Neural cell (in vitro differentiated cells): Measurements from ENCODE around the gene COL21A1. TPM values are rescaled to one million over a fixed set of nuclear protein-coding genes. Genes with fewer than 3 reads are reported as not detected.

Source experiments
- H2AFZ ChIP-seq: fragments of 200-600, 300-800 bp; sonication (generic), shearing (Covaris generic); 2 replicates; pipeline ENCODE4 v1.6.0; 2014; ENCODE audit warnings: low read depth, mild to moderate bottlenecking, antibody characterized with exemption, low read length, moderate library complexity
- H3F3A ChIP-seq: fragments of 200-600 bp; shearing (Covaris generic); 2 replicates; pipeline ENCODE4 v1.6.1; 2016; ENCODE audit warnings: mild to moderate bottlenecking, moderate library complexity, mixed read lengths, antibody characterized with exemption, low read length; ENCODE audit not compliant: insufficient read depth, poor library complexity, severe bottlenecking
- H3K27ac ChIP-seq: fragments of 200-600, 300-800 bp; sonication (generic), shearing (Covaris generic); 2 replicates; pipeline ENCODE4 v1.5.1; 2014; ENCODE audit warnings: mild to moderate bottlenecking, low read length, moderate library complexity
- H3K27me3 ChIP-seq: fragments of 300-800, 200-600 bp; sonication (generic), shearing (Covaris generic); 2 replicates; pipeline ENCODE4 v1.6.0; 2014; ENCODE audit warnings: mild to moderate bottlenecking, low read depth, low read length, moderate library complexity; ENCODE audit not compliant: insufficient read depth
- H3K36me3 ChIP-seq: fragments of 300-800, 200-600 bp; sonication (generic), shearing (Covaris generic); 2 replicates; pipeline ENCODE4 v1.5.1; 2014; ENCODE audit warnings: mild to moderate bottlenecking, antibody characterized with exemption, low read length, moderate library complexity; ENCODE audit not compliant: insufficient read depth
- H3K4me2 ChIP-seq: fragments of 300-800, 200-600 bp; sonication (generic), shearing (Covaris generic); 2 replicates; pipeline ENCODE4 v1.6.0; 2014; ENCODE audit warnings: mild to moderate bottlenecking, low read length
- H3K4me3 ChIP-seq: fragments of 300-800, 200-600 bp; sonication (generic), shearing (Covaris generic); 2 replicates; pipeline ENCODE4 v1.5.1; 2014; ENCODE audit warnings: mild to moderate bottlenecking, low read length, moderate library complexity
- H3K79me2 ChIP-seq: fragments of 200-600 bp; shearing (Covaris generic); replicated peaks from 2 replicates; pipeline ENCODE4 v1.6.0; 2014; ENCODE audit warnings: mild to moderate bottlenecking, low read length, moderate library complexity; ENCODE audit not compliant: insufficient read depth
- H3K9ac ChIP-seq: fragments of 300-800, 200-600 bp; sonication (generic), shearing (Covaris generic); 2 replicates; pipeline ENCODE4 v1.6.1; 2016; ENCODE audit warnings: mild to moderate bottlenecking, low read length, mixed read lengths
- H3K9me2 ChIP-seq: fragments of 200-600 bp; shearing (Covaris generic); 2 replicates; pipeline ENCODE4 v1.6.1; 2016; ENCODE audit warnings: mild to moderate bottlenecking, low read length, mixed read lengths; ENCODE audit not compliant: insufficient read depth
- H3K9me3 ChIP-seq: fragments of 200-600, 300-800 bp; sonication (generic), shearing (Covaris generic); 2 replicates; pipeline ENCODE4 v1.6.1; 2016; ENCODE audit warnings: mild to moderate bottlenecking, mixed run types, low read length, moderate library complexity, mixed read lengths
- H4K20me1 ChIP-seq: fragments of 200-600 bp; shearing (Covaris generic); 2 replicates; pipeline ENCODE4 v1.6.1; 2016; ENCODE audit warnings: mild to moderate bottlenecking, mixed run types; ENCODE audit not compliant: insufficient read depth
- CTCF ChIP-seq: fragments of 450-650 bp; IDR thresholded peaks from 2 replicates; pipeline ENCODE4 v1.5.1; 2014; ENCODE audit warnings: antibody characterized with exemption, mild to moderate bottlenecking, moderate library complexity; ENCODE audit not compliant: poor library complexity, severe bottlenecking
- EP300 ChIP-seq: fragments of 450-650 bp; conservative IDR thresholded peaks from 2 replicates; pipeline ENCODE4 v1.6.1; 2014; ENCODE audit warnings: antibody characterized with exemption, mild to moderate bottlenecking, moderate library complexity; ENCODE audit not compliant: poor library complexity, severe bottlenecking
- EZH2 ChIP-seq: fragments of 200-600, 300-800 bp; shearing (Covaris generic), sonication (generic); IDR thresholded peaks from 2 replicates; pipeline ENCODE4 v1.6.1; 2014; ENCODE audit warnings: antibody characterized with exemption, low read length, borderline replicate concordance, mild to moderate bottlenecking; ENCODE audit not compliant: insufficient read depth, poor library complexity, severe bottlenecking
- MXI1 ChIP-seq: fragments of 450-650 bp; conservative IDR thresholded peaks from 2 replicates; pipeline ENCODE4 v1.6.1; 2014; ENCODE audit warnings: antibody characterized with exemption, mild to moderate bottlenecking; ENCODE audit not compliant: poor library complexity, severe bottlenecking
- POLR2AphosphoS5 ChIP-seq: IDR thresholded peaks from 2 replicates; pipeline ENCODE4 v1.6.1; 2012
- RAD21 ChIP-seq: fragments of 450-650 bp; conservative IDR thresholded peaks from 2 replicates; pipeline ENCODE4 v1.6.1; 2014; ENCODE audit warnings: antibody characterized with exemption, mild to moderate bottlenecking, moderate library complexity
- SMC3 ChIP-seq: fragments of 450-650 bp; conservative IDR thresholded peaks from 2 replicates; pipeline ENCODE4 v1.6.1; 2014; ENCODE audit warnings: antibody characterized with exemption, mild to moderate bottlenecking, moderate library complexity; ENCODE audit not compliant: poor library complexity
- TAF1 ChIP-seq: IDR thresholded peaks from 2 replicates; pipeline ENCODE4 v1.6.1; 2012; ENCODE audit warnings: low read depth
- polyA plus RNA-seq: library from polyadenylated mRNA; depleted of rRNA; stranded (reverse); fragments of >200 nt; gene quantifications from 2 replicates; pipeline ENCODE4 v1.2.3, GENCODE V29; 2014
- TF ChIP-seq, protein P1 (sequence below): IDR thresholded peaks from 2 replicates; pipeline ENCODE4 v1.6.1; 2012; ENCODE audit warnings: borderline replicate concordance

COL21A1 gene
- polyA plus RNA-seq, 1 donor from 2014 or later, result 0.25 TPM

GRCh38 chr6:56259234-56260077, 12.1 kb upstream of the COL21A1 start:
- TF ChIP-seq MXI1 (no peak), TAF1 (no peak), SMC3 (no peak), EP300 (no peak), POLR2AphosphoS5 (no peak), CTCF (no peak), EZH2 (no peak), RAD21 (no peak)
- TF ChIP-seq, protein P1, sequence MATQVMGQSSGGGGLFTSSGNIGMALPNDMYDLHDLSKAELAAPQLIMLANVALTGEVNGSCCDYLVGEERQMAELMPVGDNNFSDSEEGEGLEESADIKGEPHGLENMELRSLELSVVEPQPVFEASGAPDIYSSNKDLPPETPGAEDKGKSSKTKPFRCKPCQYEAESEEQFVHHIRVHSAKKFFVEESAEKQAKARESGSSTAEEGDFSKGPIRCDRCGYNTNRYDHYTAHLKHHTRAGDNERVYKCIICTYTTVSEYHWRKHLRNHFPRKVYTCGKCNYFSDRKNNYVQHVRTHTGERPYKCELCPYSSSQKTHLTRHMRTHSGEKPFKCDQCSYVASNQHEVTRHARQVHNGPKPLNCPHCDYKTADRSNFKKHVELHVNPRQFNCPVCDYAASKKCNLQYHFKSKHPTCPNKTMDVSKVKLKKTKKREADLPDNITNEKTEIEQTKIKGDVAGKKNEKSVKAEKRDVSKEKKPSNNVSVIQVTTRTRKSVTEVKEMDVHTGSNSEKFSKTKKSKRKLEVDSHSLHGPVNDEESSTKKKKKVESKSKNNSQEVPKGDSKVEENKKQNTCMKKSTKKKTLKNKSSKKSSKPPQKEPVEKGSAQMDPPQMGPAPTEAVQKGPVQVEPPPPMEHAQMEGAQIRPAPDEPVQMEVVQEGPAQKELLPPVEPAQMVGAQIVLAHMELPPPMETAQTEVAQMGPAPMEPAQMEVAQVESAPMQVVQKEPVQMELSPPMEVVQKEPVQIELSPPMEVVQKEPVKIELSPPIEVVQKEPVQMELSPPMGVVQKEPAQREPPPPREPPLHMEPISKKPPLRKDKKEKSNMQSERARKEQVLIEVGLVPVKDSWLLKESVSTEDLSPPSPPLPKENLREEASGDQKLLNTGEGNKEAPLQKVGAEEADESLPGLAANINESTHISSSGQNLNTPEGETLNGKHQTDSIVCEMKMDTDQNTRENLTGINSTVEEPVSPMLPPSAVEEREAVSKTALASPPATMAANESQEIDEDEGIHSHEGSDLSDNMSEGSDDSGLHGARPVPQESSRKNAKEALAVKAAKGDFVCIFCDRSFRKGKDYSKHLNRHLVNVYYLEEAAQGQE, result no peak
- H3K9ac ChIP-seq, result no peak overlapping the region

DNA sequence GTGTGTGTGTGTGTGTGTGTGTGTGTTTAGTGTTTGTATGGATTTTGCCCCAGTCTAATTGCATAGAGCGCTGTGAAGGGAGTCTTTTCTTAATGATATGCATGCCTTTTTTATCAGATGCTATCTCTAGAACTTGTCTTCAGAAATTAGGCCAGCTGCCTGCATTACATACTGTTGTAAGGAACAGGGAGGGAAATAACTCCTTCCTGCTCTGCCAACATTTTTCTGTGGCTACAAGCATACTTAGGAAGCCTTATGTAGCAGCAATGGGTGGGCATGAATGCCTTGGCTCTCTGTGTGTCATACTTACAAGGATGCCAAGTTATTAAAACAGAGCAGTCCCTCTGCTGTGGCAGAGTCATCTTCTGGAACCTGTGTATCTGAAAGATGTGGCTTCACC, 8.0 kb upstream of the COL21A1 start:
- no peak overlapping the region for H2AFZ ChIP-seq
- H3K9ac ChIP-seq, result no peak overlapping the region
- TF ChIP-seq POLR2AphosphoS5 (no peak), TAF1 (no peak), RAD21 (no peak)
- TF ChIP-seq, protein P1, result no peak
- no peaks in the 10 kb centered on the region for H3K9me3 ChIP-seq
- H3K36me3 ChIP-seq, result no peaks in the 10 kb centered on the region
- no peak overlapping the region for H3K4me3 ChIP-seq
- no peak overlapping the region for H3K27ac ChIP-seq
- H3K9me2 ChIP-seq, result no peaks in the 10 kb centered on the region
- no peaks in the 10 kb centered on the region for H3K27me3 ChIP-seq
- H3K4me2 ChIP-seq, result no peak overlapping the region
- no peaks in the 10 kb centered on the region for H4K20me1 ChIP-seq
- no peaks in the 10 kb centered on the region for H3F3A ChIP-seq
- H3K79me2 ChIP-seq, result no peaks in the 10 kb centered on the region

More at GRCh38 chr6:56259234-56260077, 12.1 kb upstream of the COL21A1 start:
- no peaks in the 10 kb centered on the region for H4K20me1 ChIP-seq
- no peaks in the 10 kb centered on the region for H3K79me2 ChIP-seq
- H3K27me3 ChIP-seq, result no peaks in the 10 kb centered on the region
- no peak overlapping the region for H3K4me3 ChIP-seq
- no peak overlapping the region for H3K4me2 ChIP-seq
- no peaks in the 10 kb centered on the region for H3F3A ChIP-seq
- H3K27ac ChIP-seq, result no peak overlapping the region
- H2AFZ ChIP-seq, result no peak overlapping the region
- H3K9me3 ChIP-seq, result no peaks in the 10 kb centered on the region
- H3K36me3 ChIP-seq, result no peaks in the 10 kb centered on the region
- H3K9me2 ChIP-seq, result no peaks in the 10 kb centered on the region
